Neural progenitor cell (in vitro differentiated cells): Measurements from ENCODE around the gene PCGF1.
"Not testable (repeated sequence)": the region's sequence is repeated elsewhere in the genome, so short reads cannot be mapped to it uniquely, and the experiment has no call there.

ENCODE experiments used
- CTCF ChIP-seq: fragments of 200-600 bp; sonication (generic); IDR thresholded peaks from 2 replicates; pipeline ENCODE4 v1.5.1; 2017; ENCODE audit warnings: antibody characterized with exemption, mild to moderate bottlenecking
- EZH2 ChIP-seq: fragments of 200-600 bp; sonication (generic); IDR thresholded peaks from 2 replicates; pipeline ENCODE4 v1.6.1; 2017; ENCODE audit warnings: antibody characterized with exemption, mild to moderate bottlenecking, moderate library complexity

GRCh38 chr2:74459503-74460118 lies 47.9 kb downstream of the PCGF1 start:
- TF ChIP-seq CTCF, EZH2: not testable (repeated sequence)
